B cell (primary cell): ENCODE results near the gene RBBP6.

ENCODE experiments used
- CTCF ChIP-seq: fragments of 200-600 bp; IDR thresholded peaks from one replicate; pipeline ENCODE4 v1.8.0; 2022; ENCODE audit warnings: antibody characterized with exemption, mild to moderate bottlenecking
- EZH2 ChIP-seq: IDR thresholded peaks from 2 replicates; pipeline ENCODE4 v1.6.1; 2012; ENCODE audit warnings: borderline replicate concordance, low read depth, mild to moderate bottlenecking, moderate library complexity, low read length; ENCODE audit not compliant: insufficient read depth, poor library complexity, severe bottlenecking

- TF ChIP-seq EZH2 (no peak), CTCF (no peak)
Measured at GRCh38 chr16:24611310-24611709, 71.9 kb downstream of the RBBP6 start.
